Spleen (tissue), 7 donors: ENCODE results near the gene LRCH4.

ENCODE experiments used
- CTCF ChIP-seq, 11 experiments: fragments of 200-600 bp in 7 of 11; fragments of 450-650 bp in 4 of 11; sonication (generic) in 4 of 11; IDR thresholded peaks in 8 of 11; conservative IDR thresholded peaks in 3 of 11; 1 replicate in 7 of 11; 2 replicates in 4 of 11; pipeline versions ENCODE4 v1.4.0 to v1.8.0; 2016 to 2021; ENCODE audit warnings: antibody characterized with exemption in 11 of 11, inconsistent platforms in 4 of 11, mild to moderate bottlenecking in 1 of 11
- POLR2A ChIP-seq, 3 donors: fragments of 450-650 bp; IDR thresholded peaks; one replicate each; pipeline ENCODE4 v1.5.1; 2017; ENCODE audit warnings: antibody characterized with exemption in 3 of 3, mild to moderate bottlenecking in 1 of 3
- donor health status: DM: no; HTN: no; CAD: no; lungs with moderate emphysema.
- donor health status: DM: no; HTN: no; CAD: no.
- donor health status: DM: no; HTN: no; CAD: no.

- no peak for TF ChIP-seq CTCF (IDR thresholded peaks at IDR 0.05 in 8 of 11, conservative IDR thresholded peaks at IDR 0.05 in 3 of 11)
- TF ChIP-seq POLR2A (IDR thresholded peaks at IDR 0.05) = no peak
Observed at GRCh38 chr7:100568176-100568895, 17.6 kb downstream of the LRCH4 start.
